Natural killer cell (primary cell): ENCODE measurements around the gene TOLLIP. TPM values are rescaled to one million over a fixed set of nuclear protein-coding genes. Genes with fewer than 3 reads are reported as not detected.

Experiments
- ATAC-seq, 3 donors: fragments of 150-1000 bp in 2 of 3; fragments of 200-7000 bp in 1 of 3; cut with Tn5 transposase; 1 replicate in 1 of 3; 2 replicates in 2 of 3; pipeline ENCODE4 v1.10.0; 2021; ENCODE audit warnings: mild to moderate bottlenecking in 2 of 3, moderate library complexity in 2 of 3
- DNase-seq, 2 donors: peaks; one replicate each; pipeline versions ENCODE4 v3.0.0 to v3.0.0-alpha.2; 2013 to 2021; ENCODE audit warnings: mixed read lengths in 1 of 2
- H3K27ac ChIP-seq: one replicate; pipeline ENCODE4 v1.5.1; 2013; ENCODE audit warnings: mild to moderate bottlenecking, low read length
- H3K27me3 ChIP-seq: one replicate; pipeline ENCODE4 v1.6.1; 2013; ENCODE audit warnings: low read length; ENCODE audit not compliant: control insufficient read depth, insufficient read depth
- H3K36me3 ChIP-seq: one replicate; pipeline ENCODE4 v1.6.1; 2013; ENCODE audit warnings: low read length; ENCODE audit not compliant: control insufficient read depth, insufficient read depth
- H3K4me1 ChIP-seq: one replicate; pipeline ENCODE4 v1.6.1; 2013; ENCODE audit warnings: low read length; ENCODE audit not compliant: control insufficient read depth, insufficient read depth
- H3K4me3 ChIP-seq: one replicate; pipeline ENCODE4 v1.5.1; 2013; ENCODE audit warnings: low read length
- H3K9me3 ChIP-seq: one replicate; pipeline ENCODE4 v1.6.1; 2013; ENCODE audit warnings: low read length; ENCODE audit not compliant: control insufficient read depth, insufficient read depth
- H3K27ac Mint-ChIP-seq, 2 donors: one replicate each; pipeline ENCODE4 v1.8.0; 2022; ENCODE audit warnings: mild to moderate bottlenecking in 2 of 2, mixed read lengths in 2 of 2, moderate library complexity in 1 of 2
- H3K27me3 Mint-ChIP-seq, 2 donors: one replicate each; pipeline ENCODE4 v1.8.0; 2022; ENCODE audit warnings: low read depth in 2 of 2, mixed read lengths in 2 of 2
- H3K36me3 Mint-ChIP-seq: one replicate; pipeline ENCODE4 v1.8.0; 2022; ENCODE audit warnings: mixed read lengths
- H3K4me1 Mint-ChIP-seq, 2 donors: one replicate each; pipeline ENCODE4 v1.8.0; 2022; ENCODE audit warnings: mixed read lengths in 2 of 2
- H3K4me3 Mint-ChIP-seq: one replicate; pipeline ENCODE4 v1.8.0; 2022; ENCODE audit warnings: mild to moderate bottlenecking, moderate library complexity, mixed read lengths
- H3K9me3 Mint-ChIP-seq, 2 donors: one replicate each; pipeline ENCODE4 v1.8.0; 2022; ENCODE audit warnings: mixed read lengths in 2 of 2
- WGBS: methylation state at CpG from one replicate; pipeline ENCODE4 v1.1.7; 2013; ENCODE audit warnings: missing lambda C conversion rate; ENCODE audit not compliant: insufficient coverage; 5-methylcytosine and 5-hydroxymethylcytosine counted together
- intact Hi-C: fragments of 100-400 bp; cut with micrococcal nuclease; formaldehyde crosslinking; loops from one replicate; pipeline ENCODE4 v1.14.2; 2022
- total RNA-seq, 4 donors: library from RNA; stranded (reverse); fragments of 120-200 nt in 1 of 4; gene quantifications; one replicate each; pipeline versions ENCODE4 v1.2.3 to v1.2.4, GENCODE V29; 2013 to 2022
- TF ChIP-seq, protein P1 (sequence below): fragments of 200-600 bp; IDR thresholded peaks from one replicate; pipeline ENCODE4 v1.8.0; 2022; ENCODE audit warnings: antibody characterized with exemption

TOLLIP gene
- total RNA-seq, 3 donors from 2014 or later (not counting 1 experiment from before 2014, with no cell fraction given) = 49.3 to 61.8 (median 54.8) TPM

DNA sequence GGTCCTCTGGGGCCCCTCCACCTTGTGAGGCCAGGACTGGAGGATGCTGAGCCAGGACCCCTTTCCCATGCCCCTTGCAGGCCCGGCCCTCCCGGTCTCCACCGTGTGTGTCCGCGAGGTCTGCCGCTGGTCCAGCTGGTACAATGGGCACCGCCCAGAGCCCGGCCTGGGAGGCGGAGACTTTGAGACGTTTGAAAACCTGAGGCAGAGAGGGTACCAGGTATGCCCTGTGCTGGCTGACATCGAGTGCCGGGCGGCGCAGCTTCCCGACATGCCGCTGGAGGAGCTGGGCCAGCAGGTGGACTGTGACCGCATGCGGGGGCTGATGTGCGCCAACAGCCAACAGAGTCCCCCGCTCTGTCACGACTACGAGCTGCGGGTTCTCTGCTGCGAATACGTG is 68.7 kb downstream of the TOLLIP start:
- Mint-ChIP-seq H3K9me3 (no peaks in the 10 kb centered on the region), H3K4me3 (no peak overlapping the region), H3K27me3 (no peaks in the 10 kb centered on the region), H3K4me1 (peaks cover 0 to 10% of the 10 kb centered on the region in 2 donors), H3K27ac (no peak overlapping the region), H3K36me3 (no peaks in the 10 kb centered on the region)
- H3K9me3 ChIP-seq = no peaks in the 10 kb centered on the region
- ATAC-seq = no peak
- no peak overlapping the region for H3K27ac ChIP-seq
- H3K36me3 ChIP-seq = no peaks in the 10 kb centered on the region
- no peaks in the 10 kb centered on the region for H3K27me3 ChIP-seq
- no peak for DNase-seq
- no peak overlapping the region for H3K4me3 ChIP-seq
- intact Hi-C loops = no loop called here
- H3K4me1 ChIP-seq = peaks cover 8% of the 10 kb centered on the region
- TF ChIP-seq, protein P1, sequence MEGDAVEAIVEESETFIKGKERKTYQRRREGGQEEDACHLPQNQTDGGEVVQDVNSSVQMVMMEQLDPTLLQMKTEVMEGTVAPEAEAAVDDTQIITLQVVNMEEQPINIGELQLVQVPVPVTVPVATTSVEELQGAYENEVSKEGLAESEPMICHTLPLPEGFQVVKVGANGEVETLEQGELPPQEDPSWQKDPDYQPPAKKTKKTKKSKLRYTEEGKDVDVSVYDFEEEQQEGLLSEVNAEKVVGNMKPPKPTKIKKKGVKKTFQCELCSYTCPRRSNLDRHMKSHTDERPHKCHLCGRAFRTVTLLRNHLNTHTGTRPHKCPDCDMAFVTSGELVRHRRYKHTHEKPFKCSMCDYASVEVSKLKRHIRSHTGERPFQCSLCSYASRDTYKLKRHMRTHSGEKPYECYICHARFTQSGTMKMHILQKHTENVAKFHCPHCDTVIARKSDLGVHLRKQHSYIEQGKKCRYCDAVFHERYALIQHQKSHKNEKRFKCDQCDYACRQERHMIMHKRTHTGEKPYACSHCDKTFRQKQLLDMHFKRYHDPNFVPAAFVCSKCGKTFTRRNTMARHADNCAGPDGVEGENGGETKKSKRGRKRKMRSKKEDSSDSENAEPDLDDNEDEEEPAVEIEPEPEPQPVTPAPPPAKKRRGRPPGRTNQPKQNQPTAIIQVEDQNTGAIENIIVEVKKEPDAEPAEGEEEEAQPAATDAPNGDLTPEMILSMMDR = no peak
- WGBS = 95% methylated on average over 25 of the region's 25 CpGs

DNA sequence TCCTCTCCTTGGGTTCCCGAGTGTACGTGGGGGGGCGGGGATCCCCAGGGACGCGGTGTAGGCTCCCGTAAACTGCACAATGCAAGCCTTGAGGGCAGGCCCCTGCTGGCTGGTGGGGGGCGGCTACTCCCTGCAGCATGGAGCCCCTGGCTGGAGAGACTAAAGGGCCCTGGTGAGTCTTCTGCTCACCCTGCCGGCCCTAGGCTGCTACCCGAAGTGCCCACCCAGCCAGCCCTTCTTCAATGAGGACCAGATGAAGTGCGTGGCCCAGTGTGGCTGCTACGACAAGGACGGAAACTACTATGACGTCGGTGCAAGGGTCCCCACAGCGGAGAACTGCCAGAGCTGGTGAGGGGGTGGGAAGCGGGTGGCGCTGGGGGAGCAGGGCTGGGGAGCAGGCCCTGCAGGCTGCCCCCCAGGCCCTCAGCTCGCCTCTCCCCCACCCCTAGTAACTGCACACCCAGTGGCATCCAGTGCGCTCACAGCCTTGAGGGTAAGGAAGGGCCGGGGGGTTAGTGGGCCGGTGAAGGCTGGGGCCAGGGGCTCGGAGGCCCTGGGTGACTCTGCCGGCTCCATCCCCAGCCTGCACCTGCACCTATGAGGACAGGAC is 69.7 kb downstream of the TOLLIP start:
- WGBS = 89% methylated on average over 22 of the region's 23 CpGs
- no peaks in the 10 kb centered on the region for H3K9me3 Mint-ChIP-seq
- intact Hi-C loops = no loop called here

DNA sequence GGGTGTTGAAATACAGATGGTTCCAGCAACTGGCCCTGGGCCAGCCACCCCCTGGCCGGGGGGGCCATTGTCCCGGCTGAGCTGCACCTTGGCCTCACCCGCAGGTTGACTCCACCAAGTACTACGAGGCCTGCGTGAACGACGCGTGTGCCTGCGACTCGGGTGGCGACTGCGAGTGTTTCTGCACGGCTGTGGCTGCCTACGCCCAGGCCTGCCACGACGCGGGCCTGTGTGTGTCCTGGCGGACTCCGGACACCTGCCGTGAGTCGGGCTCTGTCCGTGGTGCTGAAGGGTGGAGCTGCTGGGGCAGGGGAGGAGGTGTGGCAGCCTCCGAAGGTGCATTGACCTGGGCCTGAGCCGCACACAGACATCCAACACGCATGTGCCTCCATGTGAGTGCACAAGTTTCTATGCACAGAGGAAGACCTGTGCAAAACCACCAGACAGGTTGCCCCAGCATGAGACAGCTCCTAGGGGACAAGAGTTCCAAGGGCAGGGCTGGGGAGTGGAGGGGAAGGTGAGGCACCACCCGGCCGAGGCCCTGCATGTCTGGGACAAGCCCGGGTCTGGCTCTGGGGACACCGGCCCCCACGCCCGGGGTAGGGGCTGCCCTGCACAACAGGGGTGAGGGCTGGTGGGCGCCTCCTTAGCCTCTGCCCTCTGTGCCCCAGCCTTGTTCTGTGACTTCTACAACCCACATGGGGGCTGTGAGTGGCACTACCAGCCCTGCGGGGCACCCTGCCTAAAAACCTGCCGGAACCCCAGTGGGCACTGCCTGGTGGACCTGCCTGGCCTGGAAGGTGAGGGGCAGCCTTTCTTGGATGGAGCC is 70.5 kb downstream of the TOLLIP start:
- intact Hi-C loops = no loop called here
- WGBS = 77% methylated on average over 34 of the region's 34 CpGs

More for the DNA sequence above, 69.7 kb downstream of the TOLLIP start:
- H3K4me1 Mint-ChIP-seq = peaks cover 0 to 10% of the 10 kb centered on the region in 2 donors
- no peak for ATAC-seq
- no peak overlapping the region for H3K4me3 ChIP-seq
- TF ChIP-seq, protein P1 = no peak
- no peak overlapping the region for H3K27ac ChIP-seq
- no peaks in the 10 kb centered on the region for H3K36me3 ChIP-seq
- no peaks in the 10 kb centered on the region for H3K27me3 Mint-ChIP-seq
- no peaks in the 10 kb centered on the region for H3K36me3 Mint-ChIP-seq
- no peak for DNase-seq
- peaks cover 8% of the 10 kb centered on the region for H3K4me1 ChIP-seq
- no peak overlapping the region for H3K27ac Mint-ChIP-seq
- H3K27me3 ChIP-seq = no peaks in the 10 kb centered on the region
- no peak overlapping the region for H3K4me3 Mint-ChIP-seq
- no peaks in the 10 kb centered on the region for H3K9me3 ChIP-seq

More for the DNA sequence above, 70.5 kb downstream of the TOLLIP start:
- Histone ChIP-seq H3K36me3 (no peaks in the 10 kb centered on the region), H3K4me1 (peaks cover 8% of the 10 kb centered on the region), H3K4me3 (no peak overlapping the region), H3K27me3 (no peaks in the 10 kb centered on the region), H3K27ac (no peak overlapping the region), H3K9me3 (no peaks in the 10 kb centered on the region)
- Mint-ChIP-seq H3K9me3 (no peaks in the 10 kb centered on the region), H3K36me3 (no peaks in the 10 kb centered on the region), H3K4me1 (peaks cover 0 to 10% of the 10 kb centered on the region in 2 donors), H3K27ac (no peak overlapping the region), H3K27me3 (no peaks in the 10 kb centered on the region), H3K4me3 (no peak overlapping the region)
- DNase-seq = no peak
- no peak for ATAC-seq
- TF ChIP-seq, protein P1 = no peak
